ENCODE results near the gene DQX1.

The DQX1 gene

GRCh38 chr2:74548285-74548899, 22.4 kb upstream of the DQX1 start:
- TF ChIP-seq TCF4 (CRISPR knock-in tag; IDR thresholded peaks at IDR 0.05; ENCODE audit: borderline replicate concordance), result no peak
- no peak for TF ChIP-seq CSDC2 (CRISPR knock-in tag; IDR thresholded peaks at IDR 0.05)
- no peak for TF ChIP-seq GLIS3 (CRISPR knock-in tag; IDR thresholded peaks at IDR 0.05)
- no peak for TF ChIP-seq PPARA (CRISPR knock-in tag; IDR thresholded peaks at IDR 0.05; ENCODE audit: borderline replicate concordance)
- TF ChIP-seq, protein P1, sequence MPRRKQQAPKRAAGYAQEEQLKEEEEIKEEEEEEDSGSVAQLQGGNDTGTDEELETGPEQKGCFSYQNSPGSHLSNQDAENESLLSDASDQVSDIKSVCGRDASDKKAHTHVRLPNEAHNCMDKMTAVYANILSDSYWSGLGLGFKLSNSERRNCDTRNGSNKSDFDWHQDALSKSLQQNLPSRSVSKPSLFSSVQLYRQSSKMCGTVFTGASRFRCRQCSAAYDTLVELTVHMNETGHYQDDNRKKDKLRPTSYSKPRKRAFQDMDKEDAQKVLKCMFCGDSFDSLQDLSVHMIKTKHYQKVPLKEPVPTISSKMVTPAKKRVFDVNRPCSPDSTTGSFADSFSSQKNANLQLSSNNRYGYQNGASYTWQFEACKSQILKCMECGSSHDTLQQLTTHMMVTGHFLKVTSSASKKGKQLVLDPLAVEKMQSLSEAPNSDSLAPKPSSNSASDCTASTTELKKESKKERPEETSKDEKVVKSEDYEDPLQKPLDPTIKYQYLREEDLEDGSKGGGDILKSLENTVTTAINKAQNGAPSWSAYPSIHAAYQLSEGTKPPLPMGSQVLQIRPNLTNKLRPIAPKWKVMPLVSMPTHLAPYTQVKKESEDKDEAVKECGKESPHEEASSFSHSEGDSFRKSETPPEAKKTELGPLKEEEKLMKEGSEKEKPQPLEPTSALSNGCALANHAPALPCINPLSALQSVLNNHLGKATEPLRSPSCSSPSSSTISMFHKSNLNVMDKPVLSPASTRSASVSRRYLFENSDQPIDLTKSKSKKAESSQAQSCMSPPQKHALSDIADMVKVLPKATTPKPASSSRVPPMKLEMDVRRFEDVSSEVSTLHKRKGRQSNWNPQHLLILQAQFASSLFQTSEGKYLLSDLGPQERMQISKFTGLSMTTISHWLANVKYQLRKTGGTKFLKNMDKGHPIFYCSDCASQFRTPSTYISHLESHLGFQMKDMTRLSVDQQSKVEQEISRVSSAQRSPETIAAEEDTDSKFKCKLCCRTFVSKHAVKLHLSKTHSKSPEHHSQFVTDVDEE (CRISPR knock-in tag; IDR thresholded peaks at IDR 0.05), result no peak
- no peak for TF ChIP-seq OSR1 (CRISPR knock-in tag; IDR thresholded peaks at IDR 0.05)
- TF ChIP-seq ZFP3 (CRISPR knock-in tag; IDR thresholded peaks at IDR 0.05), result no peak
- TF ChIP-seq RARB (CRISPR knock-in tag; IDR thresholded peaks at IDR 0.05), result no peak
- TF ChIP-seq, protein P2, sequence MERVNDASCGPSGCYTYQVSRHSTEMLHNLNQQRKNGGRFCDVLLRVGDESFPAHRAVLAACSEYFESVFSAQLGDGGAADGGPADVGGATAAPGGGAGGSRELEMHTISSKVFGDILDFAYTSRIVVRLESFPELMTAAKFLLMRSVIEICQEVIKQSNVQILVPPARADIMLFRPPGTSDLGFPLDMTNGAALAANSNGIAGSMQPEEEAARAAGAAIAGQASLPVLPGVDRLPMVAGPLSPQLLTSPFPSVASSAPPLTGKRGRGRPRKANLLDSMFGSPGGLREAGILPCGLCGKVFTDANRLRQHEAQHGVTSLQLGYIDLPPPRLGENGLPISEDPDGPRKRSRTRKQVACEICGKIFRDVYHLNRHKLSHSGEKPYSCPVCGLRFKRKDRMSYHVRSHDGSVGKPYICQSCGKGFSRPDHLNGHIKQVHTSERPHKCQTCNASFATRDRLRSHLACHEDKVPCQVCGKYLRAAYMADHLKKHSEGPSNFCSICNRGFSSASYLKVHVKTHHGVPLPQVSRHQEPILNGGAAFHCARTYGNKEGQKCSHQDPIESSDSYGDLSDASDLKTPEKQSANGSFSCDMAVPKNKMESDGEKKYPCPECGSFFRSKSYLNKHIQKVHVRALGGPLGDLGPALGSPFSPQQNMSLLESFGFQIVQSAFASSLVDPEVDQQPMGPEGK (CRISPR knock-in tag; IDR thresholded peaks at IDR 0.05; ENCODE audit: borderline replicate concordance), result no peak
- TF ChIP-seq ZFP30 (CRISPR knock-in tag; IDR thresholded peaks at IDR 0.05), result no peak
- no peak for TF ChIP-seq ZNF565 (CRISPR knock-in tag; conservative IDR thresholded peaks at IDR 0.05; ENCODE audit: low read depth)
- no peak for TF ChIP-seq SNAI2 (CRISPR knock-in tag; IDR thresholded peaks at IDR 0.05)
- no peak for TF ChIP-seq ZNF70 (CRISPR knock-in tag; IDR thresholded peaks at IDR 0.05)
- TF ChIP-seq, protein P3, sequence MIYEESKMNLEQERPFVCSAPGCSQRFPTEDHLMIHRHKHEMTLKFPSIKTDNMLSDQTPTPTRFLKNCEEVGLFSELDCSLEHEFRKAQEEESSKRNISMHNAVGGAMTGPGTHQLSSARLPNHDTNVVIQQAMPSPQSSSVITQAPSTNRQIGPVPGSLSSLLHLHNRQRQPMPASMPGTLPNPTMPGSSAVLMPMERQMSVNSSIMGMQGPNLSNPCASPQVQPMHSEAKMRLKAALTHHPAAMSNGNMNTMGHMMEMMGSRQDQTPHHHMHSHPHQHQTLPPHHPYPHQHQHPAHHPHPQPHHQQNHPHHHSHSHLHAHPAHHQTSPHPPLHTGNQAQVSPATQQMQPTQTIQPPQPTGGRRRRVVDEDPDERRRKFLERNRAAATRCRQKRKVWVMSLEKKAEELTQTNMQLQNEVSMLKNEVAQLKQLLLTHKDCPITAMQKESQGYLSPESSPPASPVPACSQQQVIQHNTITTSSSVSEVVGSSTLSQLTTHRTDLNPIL (CRISPR knock-in tag; IDR thresholded peaks at IDR 0.05; ENCODE audit: low read depth), result no peak
- TF ChIP-seq ZNF8 (CRISPR knock-in tag; IDR thresholded peaks at IDR 0.05), result no peak
- TF ChIP-seq TOX (CRISPR knock-in tag; IDR thresholded peaks at IDR 0.05; ENCODE audit: borderline replicate concordance), result no peak
- TF ChIP-seq ISL1 (CRISPR knock-in tag; IDR thresholded peaks at IDR 0.05), result no peak
- TF ChIP-seq POU6F1 (CRISPR knock-in tag; IDR thresholded peaks at IDR 0.05; ENCODE audit: borderline replicate concordance, low read depth), result no peak
- no peak for TF ChIP-seq ZC3H10 (CRISPR knock-in tag; IDR thresholded peaks at IDR 0.05)
- no peak for TF ChIP-seq ESRRG (CRISPR knock-in tag; IDR thresholded peaks at IDR 0.05)
- no peak for ATAC-seq

DNA sequence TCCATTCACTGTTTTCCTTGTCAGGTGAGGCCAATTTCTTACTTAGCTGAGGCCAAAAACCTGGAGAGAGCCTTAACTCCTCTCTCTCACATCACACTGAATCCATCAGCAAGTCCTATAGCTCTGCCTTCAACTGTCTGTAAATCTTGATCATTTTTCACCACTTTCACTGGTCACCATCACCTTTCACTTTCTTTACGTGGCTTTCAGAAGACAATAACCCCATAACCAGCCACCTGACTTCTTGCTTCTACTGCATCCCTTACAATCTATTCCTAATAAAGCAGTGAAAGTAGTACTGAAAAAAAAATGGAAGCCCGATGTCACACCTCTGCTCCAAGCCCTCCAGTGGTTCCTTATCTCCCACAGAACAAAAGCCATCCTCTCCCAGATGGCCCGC, 20.0 kb upstream of the DQX1 start:
- TF ChIP-seq OSR1 (CRISPR knock-in tag; IDR thresholded peaks at IDR 0.05), result no peak
- no peak for TF ChIP-seq ZNF8 (CRISPR knock-in tag; IDR thresholded peaks at IDR 0.05)
- no peak for TF ChIP-seq BACH2 (CRISPR knock-in tag; IDR thresholded peaks at IDR 0.05; ENCODE audit: borderline replicate concordance)
- no peak for TF ChIP-seq CSDC2 (CRISPR knock-in tag; IDR thresholded peaks at IDR 0.05)
- no peak for TF ChIP-seq ZFP30 (CRISPR knock-in tag; IDR thresholded peaks at IDR 0.05)
- no peak for TF ChIP-seq ZNF70 (CRISPR knock-in tag; IDR thresholded peaks at IDR 0.05)
- TF ChIP-seq, protein P1 (CRISPR knock-in tag; IDR thresholded peaks at IDR 0.05), result no peak
- ATAC-seq, result no peak

Data from SK-N-SH treated with all-trans-retinoic acid at 6 μM for 48 hours (cell line).